K562 (cell line): ENCODE results near the gene GINS2. TPM values are rescaled to one million over a fixed set of nuclear protein-coding genes. Genes with fewer than 3 reads are reported as not detected.

Source experiments
- CCAR2 ChIP-seq: fragments of 200-400 bp; formaldehyde crosslinking; IDR thresholded peaks from 2 replicates; pipeline ENCODE4 v1.6.1; 2017; ENCODE audit warnings: mild to moderate bottlenecking, low read depth, low read length
- CEBPG ChIP-seq, 3 experiments: fragments of 200-800 bp in 1 of 3; sonication (Bioruptor generic) in 1 of 3; sonication (generic) in 1 of 3; formaldehyde crosslinking in 1 of 3; IDR thresholded peaks in 2 of 3; conservative IDR thresholded peaks in 1 of 3; 2 replicates each; pipeline versions ENCODE4 v1.6.1 to v1.8.0; 2016 to 2022; ENCODE audit warnings: missing compliant biosample characterization in 2 of 3, missing genetic modification characterization in 2 of 3, mild to moderate bottlenecking in 1 of 3, missing genetic modification reagents in 1 of 3
- EWSR1 ChIP-seq: fragments of 450-650 bp; IDR thresholded peaks from 2 replicates; pipeline ENCODE4 v1.6.1; 2018; ENCODE audit warnings: borderline replicate concordance, mild to moderate bottlenecking, low read depth, moderate library complexity; ENCODE audit not compliant: partially characterized antibody
- FOXM1 ChIP-seq, 2 experiments: fragments of 450-650 bp in 1 of 2; sonication (generic) in 1 of 2; formaldehyde crosslinking in 1 of 2; IDR thresholded peaks; 2 replicates each; pipeline versions ENCODE4 v1.6.1 to v1.9.0; 2017 to 2022; ENCODE audit warnings: low read depth in 2 of 2, mild to moderate bottlenecking in 2 of 2, missing genetic modification reagents in 1 of 2, moderate library complexity in 1 of 2
- HNRNPK ChIP-seq: fragments of 200-400 bp; formaldehyde crosslinking; IDR thresholded peaks from one replicate; pipeline ENCODE4 v1.6.1; 2018; ENCODE audit warnings: mild to moderate bottlenecking, low read depth, low read length; ENCODE audit not compliant: poor library complexity, severe bottlenecking
- MCM7 ChIP-seq, 2 experiments: fragments of 450-650 bp; IDR thresholded peaks; 2 replicates each; pipeline ENCODE4 v1.6.1; 2016 to 2018
- PHB ChIP-seq: fragments of 250-450 bp; sonication (Bioruptor Pico); IDR thresholded peaks from 2 replicates; pipeline ENCODE4 v1.5.0; 2021
- PTBP1 ChIP-seq: fragments of 200-400 bp; formaldehyde crosslinking; IDR thresholded peaks from 2 replicates; pipeline ENCODE4 v1.6.1; 2017; ENCODE audit warnings: low read depth, low read length
- SMAD4 ChIP-seq: fragments of 250-450 bp; sonication (Bioruptor Pico); conservative IDR thresholded peaks from 2 replicates; pipeline ENCODE4 v1.8.0; 2021; ENCODE audit warnings: inconsistent platforms, mild to moderate bottlenecking, moderate library complexity
- ZNF324 ChIP-seq: fragments of 250-450 bp; sonication (Bioruptor Pico); IDR thresholded peaks from 2 replicates; pipeline ENCODE4 v1.4.0; 2020; ENCODE audit warnings: mild to moderate bottlenecking
- ZNF696 ChIP-seq: fragments of 250-450 bp; sonication (Bioruptor Pico); conservative IDR thresholded peaks from 2 replicates; pipeline ENCODE4 v1.4.0; 2020; ENCODE audit warnings: mild to moderate bottlenecking, moderate library complexity
- polyA plus RNA-seq, 8 experiments: library from polyadenylated mRNA; depleted of rRNA in 4 of 8; stranded (reverse) in 5 of 8; unstranded in 3 of 8; fragments of >200 nt; fragmentation: Nextera tagmentation in 2 of 8; fragmentation: Illumina TruSeq in 1 of 8; extraction: Ambion mirVana in 2 of 8; extraction: Trizol in 1 of 8; gene quantifications; 2 replicates each; pipeline versions ENCODE4 v1.2.1 to v1.2.3, GENCODE V29; 2011 to 2014; ENCODE audit warnings: inconsistent platforms in 1 of 8, missing spikeins in 1 of 8
- total RNA-seq, 7 experiments: library from RNA; depleted of rRNA in 6 of 7; stranded (reverse); fragments of >200 nt in 6 of 7; fragmentation: Illumina TruSeq in 2 of 7; extraction: Trizol in 2 of 7; gene quantifications; 2 replicates each; pipeline versions ENCODE4 v1.2.1 to v1.2.3, GENCODE V29; 2011 to 2021; ENCODE audit warnings: low replicate concordance in 1 of 7
- TF ChIP-seq, protein P1 (sequence below): fragments of 200-600 bp; sonication (generic); IDR thresholded peaks from one replicate; pipeline ENCODE4 v1.6.1; 2012; ENCODE audit warnings: mild to moderate bottlenecking, low read depth, low read length, inconsistent platforms
- TF ChIP-seq, protein P2 (sequence below): fragments of 450-650 bp; IDR thresholded peaks from 2 replicates; pipeline ENCODE4 v1.6.1; 2017; ENCODE audit warnings: mild to moderate bottlenecking, moderate library complexity

Gene GINS2
- total and polyA plus RNA-seq, 9 of the 15 experiments (the other 6 are each of a cell fraction or from before 2014, with no cell fraction given) = 40.4 to 76.2 (median 44.6) TPM

DNA sequence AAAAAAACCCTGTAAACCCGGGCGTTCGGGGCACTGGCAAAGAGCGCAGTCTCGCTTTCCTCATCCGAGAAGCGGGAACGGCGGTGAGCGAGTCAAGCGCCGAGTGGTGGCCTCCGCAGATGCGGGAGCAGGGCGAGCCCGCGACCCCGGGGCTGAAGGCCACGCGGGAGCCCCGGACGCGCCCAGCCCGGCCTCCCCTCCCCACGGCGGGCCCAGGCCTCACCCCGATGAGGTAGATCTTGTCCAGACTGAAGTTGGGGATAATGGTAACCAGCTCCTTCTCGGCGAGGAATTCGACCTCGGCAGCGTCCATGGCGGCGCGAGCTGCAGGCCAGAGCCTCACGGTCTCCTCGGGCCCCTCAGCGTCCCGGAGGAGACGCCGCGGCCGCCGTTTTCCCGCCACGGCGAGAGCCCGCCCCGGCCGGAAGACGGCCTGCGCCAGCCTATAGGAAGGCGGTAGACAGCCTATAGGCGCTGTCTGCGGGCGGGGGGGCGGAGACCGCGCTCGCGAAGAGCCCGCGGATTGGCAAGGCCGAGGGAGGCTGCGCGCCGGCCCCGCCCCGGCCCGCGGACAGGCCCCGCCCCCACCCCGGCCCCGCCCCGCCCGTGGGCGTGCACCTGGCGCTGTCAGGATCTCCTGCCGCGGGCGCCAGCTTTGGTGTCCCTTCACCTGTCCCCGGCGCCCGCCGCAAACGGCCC is at the start of gene GINS2 (continued):
- TF ChIP-seq ZNF696 (CRISPR knock-in tag) (no peak), PHB (CRISPR knock-in tag) (no peak), ZNF324 (no peak), CCAR2 (no peak), CEBPG (CRISPR knock-in tag; IDR thresholded peaks at IDR 0.05) (no peak), CEBPG (tag; conservative IDR thresholded peaks at IDR 0.05 in 1 of 2, IDR thresholded peaks at IDR 0.05 in 1 of 2) (no peak), HNRNPK (no peak), FOXM1 (IDR thresholded peaks at IDR 0.05; ENCODE audit: low read depth) (no peak), FOXM1 (CRISPR knock-in tag; IDR thresholded peaks at IDR 0.05; ENCODE audit: low read depth) (no peak; the same call in 1 of the 2 replicates), EWSR1 (no peak), SMAD4 (CRISPR knock-in tag) (no peak), PTBP1 (no peak), MCM7 (IDR thresholded peaks at IDR 0.05) (no peak)
- TF ChIP-seq, protein P1, sequence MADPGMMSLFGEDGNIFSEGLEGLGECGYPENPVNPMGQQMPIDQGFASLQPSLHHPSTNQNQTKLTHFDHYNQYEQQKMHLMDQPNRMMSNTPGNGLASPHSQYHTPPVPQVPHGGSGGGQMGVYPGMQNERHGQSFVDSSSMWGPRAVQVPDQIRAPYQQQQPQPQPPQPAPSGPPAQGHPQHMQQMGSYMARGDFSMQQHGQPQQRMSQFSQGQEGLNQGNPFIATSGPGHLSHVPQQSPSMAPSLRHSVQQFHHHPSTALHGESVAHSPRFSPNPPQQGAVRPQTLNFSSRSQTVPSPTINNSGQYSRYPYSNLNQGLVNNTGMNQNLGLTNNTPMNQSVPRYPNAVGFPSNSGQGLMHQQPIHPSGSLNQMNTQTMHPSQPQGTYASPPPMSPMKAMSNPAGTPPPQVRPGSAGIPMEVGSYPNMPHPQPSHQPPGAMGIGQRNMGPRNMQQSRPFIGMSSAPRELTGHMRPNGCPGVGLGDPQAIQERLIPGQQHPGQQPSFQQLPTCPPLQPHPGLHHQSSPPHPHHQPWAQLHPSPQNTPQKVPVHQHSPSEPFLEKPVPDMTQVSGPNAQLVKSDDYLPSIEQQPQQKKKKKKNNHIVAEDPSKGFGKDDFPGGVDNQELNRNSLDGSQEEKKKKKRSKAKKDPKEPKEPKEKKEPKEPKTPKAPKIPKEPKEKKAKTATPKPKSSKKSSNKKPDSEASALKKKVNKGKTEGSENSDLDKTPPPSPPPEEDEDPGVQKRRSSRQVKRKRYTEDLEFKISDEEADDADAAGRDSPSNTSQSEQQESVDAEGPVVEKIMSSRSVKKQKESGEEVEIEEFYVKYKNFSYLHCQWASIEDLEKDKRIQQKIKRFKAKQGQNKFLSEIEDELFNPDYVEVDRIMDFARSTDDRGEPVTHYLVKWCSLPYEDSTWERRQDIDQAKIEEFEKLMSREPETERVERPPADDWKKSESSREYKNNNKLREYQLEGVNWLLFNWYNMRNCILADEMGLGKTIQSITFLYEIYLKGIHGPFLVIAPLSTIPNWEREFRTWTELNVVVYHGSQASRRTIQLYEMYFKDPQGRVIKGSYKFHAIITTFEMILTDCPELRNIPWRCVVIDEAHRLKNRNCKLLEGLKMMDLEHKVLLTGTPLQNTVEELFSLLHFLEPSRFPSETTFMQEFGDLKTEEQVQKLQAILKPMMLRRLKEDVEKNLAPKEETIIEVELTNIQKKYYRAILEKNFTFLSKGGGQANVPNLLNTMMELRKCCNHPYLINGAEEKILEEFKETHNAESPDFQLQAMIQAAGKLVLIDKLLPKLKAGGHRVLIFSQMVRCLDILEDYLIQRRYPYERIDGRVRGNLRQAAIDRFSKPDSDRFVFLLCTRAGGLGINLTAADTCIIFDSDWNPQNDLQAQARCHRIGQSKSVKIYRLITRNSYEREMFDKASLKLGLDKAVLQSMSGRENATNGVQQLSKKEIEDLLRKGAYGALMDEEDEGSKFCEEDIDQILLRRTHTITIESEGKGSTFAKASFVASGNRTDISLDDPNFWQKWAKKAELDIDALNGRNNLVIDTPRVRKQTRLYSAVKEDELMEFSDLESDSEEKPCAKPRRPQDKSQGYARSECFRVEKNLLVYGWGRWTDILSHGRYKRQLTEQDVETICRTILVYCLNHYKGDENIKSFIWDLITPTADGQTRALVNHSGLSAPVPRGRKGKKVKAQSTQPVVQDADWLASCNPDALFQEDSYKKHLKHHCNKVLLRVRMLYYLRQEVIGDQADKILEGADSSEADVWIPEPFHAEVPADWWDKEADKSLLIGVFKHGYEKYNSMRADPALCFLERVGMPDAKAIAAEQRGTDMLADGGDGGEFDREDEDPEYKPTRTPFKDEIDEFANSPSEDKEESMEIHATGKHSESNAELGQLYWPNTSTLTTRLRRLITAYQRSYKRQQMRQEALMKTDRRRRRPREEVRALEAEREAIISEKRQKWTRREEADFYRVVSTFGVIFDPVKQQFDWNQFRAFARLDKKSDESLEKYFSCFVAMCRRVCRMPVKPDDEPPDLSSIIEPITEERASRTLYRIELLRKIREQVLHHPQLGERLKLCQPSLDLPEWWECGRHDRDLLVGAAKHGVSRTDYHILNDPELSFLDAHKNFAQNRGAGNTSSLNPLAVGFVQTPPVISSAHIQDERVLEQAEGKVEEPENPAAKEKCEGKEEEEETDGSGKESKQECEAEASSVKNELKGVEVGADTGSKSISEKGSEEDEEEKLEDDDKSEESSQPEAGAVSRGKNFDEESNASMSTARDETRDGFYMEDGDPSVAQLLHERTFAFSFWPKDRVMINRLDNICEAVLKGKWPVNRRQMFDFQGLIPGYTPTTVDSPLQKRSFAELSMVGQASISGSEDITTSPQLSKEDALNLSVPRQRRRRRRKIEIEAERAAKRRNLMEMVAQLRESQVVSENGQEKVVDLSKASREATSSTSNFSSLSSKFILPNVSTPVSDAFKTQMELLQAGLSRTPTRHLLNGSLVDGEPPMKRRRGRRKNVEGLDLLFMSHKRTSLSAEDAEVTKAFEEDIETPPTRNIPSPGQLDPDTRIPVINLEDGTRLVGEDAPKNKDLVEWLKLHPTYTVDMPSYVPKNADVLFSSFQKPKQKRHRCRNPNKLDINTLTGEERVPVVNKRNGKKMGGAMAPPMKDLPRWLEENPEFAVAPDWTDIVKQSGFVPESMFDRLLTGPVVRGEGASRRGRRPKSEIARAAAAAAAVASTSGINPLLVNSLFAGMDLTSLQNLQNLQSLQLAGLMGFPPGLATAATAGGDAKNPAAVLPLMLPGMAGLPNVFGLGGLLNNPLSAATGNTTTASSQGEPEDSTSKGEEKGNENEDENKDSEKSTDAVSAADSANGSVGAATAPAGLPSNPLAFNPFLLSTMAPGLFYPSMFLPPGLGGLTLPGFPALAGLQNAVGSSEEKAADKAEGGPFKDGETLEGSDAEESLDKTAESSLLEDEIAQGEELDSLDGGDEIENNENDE = no peak
- TF ChIP-seq, protein P2, sequence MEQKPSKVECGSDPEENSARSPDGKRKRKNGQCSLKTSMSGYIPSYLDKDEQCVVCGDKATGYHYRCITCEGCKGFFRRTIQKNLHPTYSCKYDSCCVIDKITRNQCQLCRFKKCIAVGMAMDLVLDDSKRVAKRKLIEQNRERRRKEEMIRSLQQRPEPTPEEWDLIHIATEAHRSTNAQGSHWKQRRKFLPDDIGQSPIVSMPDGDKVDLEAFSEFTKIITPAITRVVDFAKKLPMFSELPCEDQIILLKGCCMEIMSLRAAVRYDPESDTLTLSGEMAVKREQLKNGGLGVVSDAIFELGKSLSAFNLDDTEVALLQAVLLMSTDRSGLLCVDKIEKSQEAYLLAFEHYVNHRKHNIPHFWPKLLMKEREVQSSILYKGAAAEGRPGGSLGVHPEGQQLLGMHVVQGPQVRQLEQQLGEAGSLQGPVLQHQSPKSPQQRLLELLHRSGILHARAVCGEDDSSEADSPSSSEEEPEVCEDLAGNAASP = no peak
